ENCODE data around the gene MYBPH. TPM values are rescaled to one million over a fixed set of nuclear protein-coding genes. Genes with fewer than 3 reads are reported as not detected.

MYBPH gene
- polyA plus RNA-seq, 1 donor from 2014 or later: not detected

DNA sequence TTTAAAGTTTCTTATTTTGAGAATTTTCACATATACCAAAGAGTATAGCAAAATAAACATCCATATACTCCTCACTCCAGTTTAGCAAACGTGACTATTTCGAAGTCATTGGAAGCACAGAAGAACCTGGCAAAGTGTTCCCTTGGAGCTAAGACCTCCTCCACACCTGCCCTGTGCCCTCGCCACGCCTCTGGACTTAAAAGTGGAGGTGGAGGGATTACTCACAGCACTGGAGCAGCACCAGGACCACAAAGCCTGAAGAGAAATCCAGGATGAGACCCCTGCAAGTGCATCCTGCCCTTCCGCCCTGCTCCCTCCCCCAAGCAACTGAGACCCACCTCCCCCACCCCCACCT is 10.4 kb upstream of the MYBPH start:
- no peak for TF ChIP-seq EP300 (conservative IDR thresholded peaks at IDR 0.05; ENCODE audit: poor library complexity, severe bottlenecking)
- TF ChIP-seq, protein P1, sequence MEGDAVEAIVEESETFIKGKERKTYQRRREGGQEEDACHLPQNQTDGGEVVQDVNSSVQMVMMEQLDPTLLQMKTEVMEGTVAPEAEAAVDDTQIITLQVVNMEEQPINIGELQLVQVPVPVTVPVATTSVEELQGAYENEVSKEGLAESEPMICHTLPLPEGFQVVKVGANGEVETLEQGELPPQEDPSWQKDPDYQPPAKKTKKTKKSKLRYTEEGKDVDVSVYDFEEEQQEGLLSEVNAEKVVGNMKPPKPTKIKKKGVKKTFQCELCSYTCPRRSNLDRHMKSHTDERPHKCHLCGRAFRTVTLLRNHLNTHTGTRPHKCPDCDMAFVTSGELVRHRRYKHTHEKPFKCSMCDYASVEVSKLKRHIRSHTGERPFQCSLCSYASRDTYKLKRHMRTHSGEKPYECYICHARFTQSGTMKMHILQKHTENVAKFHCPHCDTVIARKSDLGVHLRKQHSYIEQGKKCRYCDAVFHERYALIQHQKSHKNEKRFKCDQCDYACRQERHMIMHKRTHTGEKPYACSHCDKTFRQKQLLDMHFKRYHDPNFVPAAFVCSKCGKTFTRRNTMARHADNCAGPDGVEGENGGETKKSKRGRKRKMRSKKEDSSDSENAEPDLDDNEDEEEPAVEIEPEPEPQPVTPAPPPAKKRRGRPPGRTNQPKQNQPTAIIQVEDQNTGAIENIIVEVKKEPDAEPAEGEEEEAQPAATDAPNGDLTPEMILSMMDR (IDR thresholded peaks at IDR 0.05; ENCODE audit: poor library complexity, severe bottlenecking): no peak
- TF ChIP-seq, protein P2, sequence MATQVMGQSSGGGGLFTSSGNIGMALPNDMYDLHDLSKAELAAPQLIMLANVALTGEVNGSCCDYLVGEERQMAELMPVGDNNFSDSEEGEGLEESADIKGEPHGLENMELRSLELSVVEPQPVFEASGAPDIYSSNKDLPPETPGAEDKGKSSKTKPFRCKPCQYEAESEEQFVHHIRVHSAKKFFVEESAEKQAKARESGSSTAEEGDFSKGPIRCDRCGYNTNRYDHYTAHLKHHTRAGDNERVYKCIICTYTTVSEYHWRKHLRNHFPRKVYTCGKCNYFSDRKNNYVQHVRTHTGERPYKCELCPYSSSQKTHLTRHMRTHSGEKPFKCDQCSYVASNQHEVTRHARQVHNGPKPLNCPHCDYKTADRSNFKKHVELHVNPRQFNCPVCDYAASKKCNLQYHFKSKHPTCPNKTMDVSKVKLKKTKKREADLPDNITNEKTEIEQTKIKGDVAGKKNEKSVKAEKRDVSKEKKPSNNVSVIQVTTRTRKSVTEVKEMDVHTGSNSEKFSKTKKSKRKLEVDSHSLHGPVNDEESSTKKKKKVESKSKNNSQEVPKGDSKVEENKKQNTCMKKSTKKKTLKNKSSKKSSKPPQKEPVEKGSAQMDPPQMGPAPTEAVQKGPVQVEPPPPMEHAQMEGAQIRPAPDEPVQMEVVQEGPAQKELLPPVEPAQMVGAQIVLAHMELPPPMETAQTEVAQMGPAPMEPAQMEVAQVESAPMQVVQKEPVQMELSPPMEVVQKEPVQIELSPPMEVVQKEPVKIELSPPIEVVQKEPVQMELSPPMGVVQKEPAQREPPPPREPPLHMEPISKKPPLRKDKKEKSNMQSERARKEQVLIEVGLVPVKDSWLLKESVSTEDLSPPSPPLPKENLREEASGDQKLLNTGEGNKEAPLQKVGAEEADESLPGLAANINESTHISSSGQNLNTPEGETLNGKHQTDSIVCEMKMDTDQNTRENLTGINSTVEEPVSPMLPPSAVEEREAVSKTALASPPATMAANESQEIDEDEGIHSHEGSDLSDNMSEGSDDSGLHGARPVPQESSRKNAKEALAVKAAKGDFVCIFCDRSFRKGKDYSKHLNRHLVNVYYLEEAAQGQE (IDR thresholded peaks at IDR 0.05; ENCODE audit: borderline replicate concordance): no peak
- no peak for TF ChIP-seq SMC3 (conservative IDR thresholded peaks at IDR 0.05; ENCODE audit: poor library complexity)
- no peak for TF ChIP-seq MXI1 (conservative IDR thresholded peaks at IDR 0.05; ENCODE audit: poor library complexity, severe bottlenecking)
- no peak for TF ChIP-seq POLR2AphosphoS5 (IDR thresholded peaks at IDR 0.05)
- no peak for TF ChIP-seq RAD21 (conservative IDR thresholded peaks at IDR 0.05)
- no peak for TF ChIP-seq EZH2 (IDR thresholded peaks at IDR 0.05; ENCODE audit: borderline replicate concordance, insufficient read depth, low read length, poor library complexity, severe bottlenecking)
- no peak for TF ChIP-seq TAF1 (IDR thresholded peaks at IDR 0.05; ENCODE audit: low read depth)
- H3K27ac ChIP-seq (ENCODE audit: low read length): no peak overlapping the region
- no peak overlapping the region for H3K4me2 ChIP-seq (ENCODE audit: low read length)
- no peaks in the 10 kb centered on the region for H3K27me3 ChIP-seq (ENCODE audit: insufficient read depth, low read depth, low read length)
- H3K9me3 ChIP-seq (ENCODE audit: low read length): no peaks in the 10 kb centered on the region
- H3K79me2 ChIP-seq (replicated peaks; ENCODE audit: insufficient read depth, low read length): no peaks in the 10 kb centered on the region
- H3K4me3 ChIP-seq (ENCODE audit: low read length): no peak overlapping the region
- H3K36me3 ChIP-seq (ENCODE audit: insufficient read depth, low read length): no peaks in the 10 kb centered on the region
- no peak overlapping the region for H2AFZ ChIP-seq (ENCODE audit: low read depth, low read length)
- H3F3A ChIP-seq (ENCODE audit: insufficient read depth, low read length, poor library complexity, severe bottlenecking): no peaks in the 10 kb centered on the region
- no peaks in the 10 kb centered on the region for H3K9me2 ChIP-seq (ENCODE audit: insufficient read depth, low read length)
- no peaks in the 10 kb centered on the region for H4K20me1 ChIP-seq (ENCODE audit: insufficient read depth)
- no peak overlapping the region for H3K9ac ChIP-seq (ENCODE audit: low read length)

DNA sequence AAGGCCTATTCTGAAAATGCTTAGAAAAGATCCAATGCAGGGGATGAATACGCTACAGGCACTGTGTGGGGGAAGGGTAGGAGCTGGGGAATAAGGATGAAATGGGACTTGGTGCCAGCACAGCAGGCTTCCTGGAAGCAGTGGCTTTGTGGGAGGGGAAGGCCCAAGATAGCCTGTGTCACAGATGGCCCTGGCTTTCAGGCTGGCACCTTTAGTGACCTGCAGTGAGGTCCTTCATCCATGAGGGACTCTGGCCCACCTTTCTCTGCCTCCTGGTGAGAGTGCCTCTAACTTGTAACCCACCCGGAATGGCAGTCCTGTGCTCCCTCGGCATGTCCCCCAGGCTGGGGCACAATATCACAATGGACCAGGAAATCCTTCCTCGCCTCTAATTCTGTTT is 10.0 kb upstream of the MYBPH start:
- H3K4me3 ChIP-seq (ENCODE audit: low read length): no peak overlapping the region
- H3K9me3 ChIP-seq (ENCODE audit: low read length): no peaks in the 10 kb centered on the region
- no peaks in the 10 kb centered on the region for H3K9me2 ChIP-seq (ENCODE audit: insufficient read depth, low read length)
- no peaks in the 10 kb centered on the region for H3K27me3 ChIP-seq (ENCODE audit: insufficient read depth, low read depth, low read length)
- no peak overlapping the region for H2AFZ ChIP-seq (ENCODE audit: low read depth, low read length)
- H3K79me2 ChIP-seq (replicated peaks; ENCODE audit: insufficient read depth, low read length): no peaks in the 10 kb centered on the region
- no peaks in the 10 kb centered on the region for H4K20me1 ChIP-seq (ENCODE audit: insufficient read depth)
- no peak overlapping the region for H3K9ac ChIP-seq (ENCODE audit: low read length)
- TF ChIP-seq RAD21 (conservative IDR thresholded peaks at IDR 0.05) (no peak), POLR2AphosphoS5 (IDR thresholded peaks at IDR 0.05) (no peak), MXI1 (conservative IDR thresholded peaks at IDR 0.05; ENCODE audit: poor library complexity, severe bottlenecking) (no peak), TAF1 (IDR thresholded peaks at IDR 0.05; ENCODE audit: low read depth) (no peak), EP300 (conservative IDR thresholded peaks at IDR 0.05; ENCODE audit: poor library complexity, severe bottlenecking) (no peak), SMC3 (conservative IDR thresholded peaks at IDR 0.05; ENCODE audit: poor library complexity) (no peak), EZH2 (IDR thresholded peaks at IDR 0.05; ENCODE audit: borderline replicate concordance, insufficient read depth, low read length, poor library complexity, severe bottlenecking) (no peak)
- TF ChIP-seq, protein P2 (IDR thresholded peaks at IDR 0.05; ENCODE audit: borderline replicate concordance): no peak
- TF ChIP-seq, protein P1 (IDR thresholded peaks at IDR 0.05; ENCODE audit: poor library complexity, severe bottlenecking): no peak
- H3K27ac ChIP-seq (ENCODE audit: low read length): no peak overlapping the region
- H3K4me2 ChIP-seq (ENCODE audit: low read length): no peak overlapping the region
- no peaks in the 10 kb centered on the region for H3K36me3 ChIP-seq (ENCODE audit: insufficient read depth, low read length)
- no peaks in the 10 kb centered on the region for H3F3A ChIP-seq (ENCODE audit: insufficient read depth, low read length, poor library complexity, severe bottlenecking)

All from neural cell (in vitro differentiated cells).